Uterus (tissue), 2 donors: ENCODE measurements around the gene RASD1.

Source experiments
- POLR2A ChIP-seq, 2 donors: fragments of 450-650 bp; IDR thresholded peaks; one replicate each; pipeline ENCODE4 v1.6.1; 2016; ENCODE audit warnings: antibody characterized with exemption in 2 of 2, mild to moderate bottlenecking in 1 of 2, moderate library complexity in 1 of 2
- TF ChIP-seq, protein P1 (sequence below), 4 experiments: fragments of 200-600 bp in 2 of 4; fragments of 450-650 bp in 2 of 4; sonication (generic) in 2 of 4; IDR thresholded peaks; one replicate each; pipeline ENCODE4 v1.5.1; 2016 to 2019; ENCODE audit warnings: antibody characterized with exemption in 4 of 4, mild to moderate bottlenecking in 2 of 4, moderate library complexity in 1 of 4

DNA sequence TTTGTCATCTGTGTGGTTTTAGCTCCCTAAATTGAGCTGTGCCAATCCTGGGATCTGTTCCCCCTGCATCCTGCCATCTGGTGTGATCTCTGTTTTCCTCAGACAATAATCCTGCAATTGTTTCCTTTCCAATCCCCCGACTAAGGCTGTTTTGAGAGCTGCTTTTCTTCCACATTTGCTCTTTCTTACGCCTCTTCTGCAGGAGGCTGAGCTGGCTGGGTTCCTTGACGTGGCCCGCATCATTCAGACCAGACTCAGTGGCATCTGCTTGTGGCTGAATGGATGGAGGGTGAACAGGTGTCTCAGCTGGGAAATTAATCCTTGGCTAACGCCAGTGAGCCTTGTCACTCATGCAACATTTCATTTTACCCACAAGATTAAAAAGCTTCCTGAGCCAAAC, 29.2 kb downstream of the RASD1 start:
- TF ChIP-seq, protein P1, sequence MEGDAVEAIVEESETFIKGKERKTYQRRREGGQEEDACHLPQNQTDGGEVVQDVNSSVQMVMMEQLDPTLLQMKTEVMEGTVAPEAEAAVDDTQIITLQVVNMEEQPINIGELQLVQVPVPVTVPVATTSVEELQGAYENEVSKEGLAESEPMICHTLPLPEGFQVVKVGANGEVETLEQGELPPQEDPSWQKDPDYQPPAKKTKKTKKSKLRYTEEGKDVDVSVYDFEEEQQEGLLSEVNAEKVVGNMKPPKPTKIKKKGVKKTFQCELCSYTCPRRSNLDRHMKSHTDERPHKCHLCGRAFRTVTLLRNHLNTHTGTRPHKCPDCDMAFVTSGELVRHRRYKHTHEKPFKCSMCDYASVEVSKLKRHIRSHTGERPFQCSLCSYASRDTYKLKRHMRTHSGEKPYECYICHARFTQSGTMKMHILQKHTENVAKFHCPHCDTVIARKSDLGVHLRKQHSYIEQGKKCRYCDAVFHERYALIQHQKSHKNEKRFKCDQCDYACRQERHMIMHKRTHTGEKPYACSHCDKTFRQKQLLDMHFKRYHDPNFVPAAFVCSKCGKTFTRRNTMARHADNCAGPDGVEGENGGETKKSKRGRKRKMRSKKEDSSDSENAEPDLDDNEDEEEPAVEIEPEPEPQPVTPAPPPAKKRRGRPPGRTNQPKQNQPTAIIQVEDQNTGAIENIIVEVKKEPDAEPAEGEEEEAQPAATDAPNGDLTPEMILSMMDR (IDR thresholded peaks at IDR 0.05), result no peak
- TF ChIP-seq POLR2A (IDR thresholded peaks at IDR 0.05), result no peak
